HG03039 (cell line): Measurements from ENCODE around the gene SLC44A3.
"Not testable (repeated sequence)": the region's sequence is repeated elsewhere in the genome, so short reads cannot be mapped to it uniquely, and the experiment has no call there.

Source experiments
- ATAC-seq: cut with Tn5 transposase; IDR thresholded peaks from one replicate; pipeline ENCODE4 v1.9.1; 2021; ENCODE audit warnings: mild to moderate bottlenecking, moderate library complexity; ENCODE audit not compliant: unreplicated experiment

The SLC44A3 gene

GRCh38 chr1:94832931-94833585 is 12.9 kb downstream of the SLC44A3 start:
- no peak for ATAC-seq

- no peak for ATAC-seq
Measured at GRCh38 chr1:94836891-94837290, 16.7 kb downstream of the SLC44A3 start.

GRCh38 chr1:94840381-94840780 is 20.2 kb downstream of the SLC44A3 start:
- ATAC-seq = not testable (repeated sequence)

GRCh38 chr1:94840808-94841207 is 20.7 kb downstream of the SLC44A3 start:
- ATAC-seq = no peak

- no peak for ATAC-seq
Measured at GRCh38 chr1:94843430-94843829, 23.3 kb downstream of the SLC44A3 start.

- no peak for ATAC-seq
Measured at GRCh38 chr1:94843846-94844245, 23.7 kb downstream of the SLC44A3 start.

GRCh38 chr1:94846308-94846707 is 26.2 kb downstream of the SLC44A3 start:
- ATAC-seq = no peak

GRCh38 chr1:94851571-94851970 is 31.4 kb downstream of the SLC44A3 start:
- ATAC-seq = no peak

GRCh38 chr1:94852788-94853187 is 32.6 kb downstream of the SLC44A3 start:
- ATAC-seq = no peak

GRCh38 chr1:94854458-94855306 is 34.5 kb downstream of the SLC44A3 start:
- peak; percentile 96 for ATAC-seq

- ATAC-seq = no peak
Measured at GRCh38 chr1:94855307-94855700, 35.1 kb downstream of the SLC44A3 start.

- ATAC-seq = no peak
Measured at GRCh38 chr1:94856004-94856403, 35.8 kb downstream of the SLC44A3 start.

GRCh38 chr1:94856868-94857267 is 36.7 kb downstream of the SLC44A3 start:
- ATAC-seq = no peak

- ATAC-seq = no peak
Measured at GRCh38 chr1:94858276-94858675, 38.1 kb downstream of the SLC44A3 start.

- ATAC-seq = no peak
Measured at GRCh38 chr1:94859174-94859573, 39.0 kb downstream of the SLC44A3 start.

- ATAC-seq = no peak
Measured at GRCh38 chr1:94862718-94863117, 42.6 kb downstream of the SLC44A3 start.

- no peak for ATAC-seq
Measured at GRCh38 chr1:94863297-94863911, 43.2 kb downstream of the SLC44A3 start.

GRCh38 chr1:94863919-94864318 is 43.8 kb downstream of the SLC44A3 start:
- ATAC-seq = no peak

GRCh38 chr1:94864821-94865220 is 44.7 kb downstream of the SLC44A3 start:
- ATAC-seq = no peak

GRCh38 chr1:94865360-94865759 is 45.2 kb downstream of the SLC44A3 start:
- no peak for ATAC-seq

- no peak for ATAC-seq
Measured at GRCh38 chr1:94866164-94866807, 46.1 kb downstream of the SLC44A3 start.
